Astrocyte (in vitro differentiated cells and primary cell): ENCODE results near the gene EPHB1. TPM values are rescaled to one million over a fixed set of nuclear protein-coding genes. Genes with fewer than 3 reads are reported as not detected.

Experiments used
- DNase-seq: peaks from one replicate; pipeline ENCODE4 v3.0.0-alpha.2; 2010; ENCODE audit warnings: low read depth
- FAIRE-seq: peaks from 2 replicates; lab custom pipeline; 2011; peaks lifted over from hg19 to GRCh38; lab: Jason Lieb, UNC
- H2AFZ ChIP-seq: 2 replicates; pipeline ENCODE4 v1.6.0; 2012; ENCODE audit warnings: low read depth, low read length, inconsistent platforms
- H3K27ac ChIP-seq: 2 replicates; pipeline ENCODE4 v1.5.1; 2011; ENCODE audit warnings: low read depth, low read length, inconsistent platforms
- H3K27me3 ChIP-seq: 2 replicates; pipeline ENCODE4 v1.6.0; 2011; ENCODE audit warnings: low read length, inconsistent platforms; ENCODE audit not compliant: insufficient read depth
- H3K36me3 ChIP-seq: 2 replicates; pipeline ENCODE4 v1.5.1; 2011; ENCODE audit warnings: low read length, inconsistent platforms; ENCODE audit not compliant: insufficient read depth
- H3K4me1 ChIP-seq: 2 replicates; pipeline ENCODE4 v1.5.1; 2011; ENCODE audit warnings: low read length, inconsistent platforms; ENCODE audit not compliant: insufficient read depth
- H3K4me2 ChIP-seq: 2 replicates; pipeline ENCODE4 v1.6.0; 2012; ENCODE audit warnings: low read length, inconsistent platforms
- H3K4me3 ChIP-seq: 2 replicates; pipeline ENCODE4 v1.5.1; 2011; ENCODE audit warnings: low read depth, mild to moderate bottlenecking, low read length, inconsistent platforms; ENCODE audit not compliant: insufficient read depth
- H3K79me2 ChIP-seq: 2 replicates; pipeline ENCODE4 v1.6.0; 2012; ENCODE audit warnings: mild to moderate bottlenecking, low read length, inconsistent platforms; ENCODE audit not compliant: insufficient read depth
- H3K9ac ChIP-seq: 2 replicates; pipeline ENCODE4 v1.6.0; 2012; ENCODE audit warnings: mild to moderate bottlenecking, low read length, inconsistent platforms
- H3K9me3 ChIP-seq: 2 replicates; pipeline ENCODE4 v1.5.1; 2012; ENCODE audit warnings: low read depth, mild to moderate bottlenecking, low read length, inconsistent platforms; ENCODE audit not compliant: insufficient read depth
- H4K20me1 ChIP-seq: 2 replicates; pipeline ENCODE4 v1.6.0; 2012; ENCODE audit warnings: low read length, inconsistent platforms; ENCODE audit not compliant: insufficient read depth
- H3K27ac Mint-ChIP-seq: one replicate; pipeline ENCODE4 v1.8.0; 2021; ENCODE audit warnings: mild to moderate bottlenecking, mixed read lengths; ENCODE audit not compliant: unreplicated experiment
- H3K27me3 Mint-ChIP-seq: one replicate; pipeline ENCODE4 v1.8.0; 2021; ENCODE audit warnings: low read depth, mixed read lengths; ENCODE audit not compliant: unreplicated experiment
- H3K36me3 Mint-ChIP-seq: one replicate; pipeline ENCODE4 v1.8.0; 2021; ENCODE audit warnings: low read depth, mixed read lengths; ENCODE audit not compliant: unreplicated experiment
- H3K4me1 Mint-ChIP-seq: one replicate; pipeline ENCODE4 v1.8.0; 2021; ENCODE audit warnings: low read depth, mixed read lengths; ENCODE audit not compliant: unreplicated experiment
- H3K4me3 Mint-ChIP-seq: one replicate; pipeline ENCODE4 v1.8.0; 2021; ENCODE audit warnings: mild to moderate bottlenecking, moderate library complexity, mixed read lengths; ENCODE audit not compliant: unreplicated experiment
- H3K9me3 Mint-ChIP-seq: one replicate; pipeline ENCODE4 v1.8.0; 2021; ENCODE audit warnings: mild to moderate bottlenecking, mixed read lengths; ENCODE audit not compliant: unreplicated experiment
- CTCF ChIP-seq: IDR thresholded peaks from 2 replicates; pipeline ENCODE4 v1.5.1; 2011; ENCODE audit warnings: low read depth, mild to moderate bottlenecking, inconsistent platforms, low read length, moderate library complexity; ENCODE audit not compliant: insufficient read depth
- EZH2 ChIP-seq: IDR thresholded peaks from 2 replicates; pipeline ENCODE4 v1.6.1; 2012; ENCODE audit warnings: mild to moderate bottlenecking, low read length, inconsistent platforms; ENCODE audit not compliant: insufficient read depth
- total RNA-seq: library from RNA; stranded (reverse); gene quantifications from 2 replicates; pipeline ENCODE4 v1.2.1, GENCODE V29; 2021

The EPHB1 gene
- total RNA-seq, 1 donor from 2014 or later = 4.1 TPM

- H3K4me3 Mint-ChIP-seq = no peak overlapping the region
- TF ChIP-seq CTCF (no peak), EZH2 (no peak)
- H3K36me3 ChIP-seq = no peaks in the 10 kb centered on the region
- H3K27ac ChIP-seq = no peak overlapping the region
- H3K36me3 Mint-ChIP-seq = no peaks in the 10 kb centered on the region
- no peak overlapping the region for H3K4me2 ChIP-seq
- no peak overlapping the region for H3K9ac ChIP-seq
- H3K79me2 ChIP-seq = no peaks in the 10 kb centered on the region
- H3K4me1 ChIP-seq = no peaks in the 10 kb centered on the region
- H3K9me3 ChIP-seq = no peaks in the 10 kb centered on the region
- H3K27ac Mint-ChIP-seq = no peak overlapping the region
- peaks cover 3% of the 10 kb centered on the region for H3K9me3 Mint-ChIP-seq
- FAIRE-seq (no peak), DNase-seq (no peak)
- H3K27me3 ChIP-seq = no peaks in the 10 kb centered on the region
- no peak overlapping the region for H2AFZ ChIP-seq
- no peaks in the 10 kb centered on the region for H4K20me1 ChIP-seq
- no peak overlapping the region for H3K4me3 ChIP-seq
- H3K27me3 Mint-ChIP-seq = peaks cover 10% of the 10 kb centered on the region
- H3K4me1 Mint-ChIP-seq = no peaks in the 10 kb centered on the region
These were observed 177.9 kb downstream of the EPHB1 start for GRCh38 chr3:134972836-134973455.

- DNase-seq = no peak
- no peaks in the 10 kb centered on the region for H3K4me1 ChIP-seq
- Mint-ChIP-seq H3K9me3 (peaks cover 3% of the 10 kb centered on the region), H3K36me3 (no peaks in the 10 kb centered on the region), H3K27ac (no peak overlapping the region), H3K4me1 (no peaks in the 10 kb centered on the region), H3K27me3 (peaks cover 10% of the 10 kb centered on the region), H3K4me3 (no peak overlapping the region)
- H3K9ac ChIP-seq = no peak overlapping the region
- H3K79me2 ChIP-seq = no peaks in the 10 kb centered on the region
- H3K9me3 ChIP-seq = no peaks in the 10 kb centered on the region
- no peaks in the 10 kb centered on the region for H3K27me3 ChIP-seq
- no peaks in the 10 kb centered on the region for H3K36me3 ChIP-seq
- FAIRE-seq = no peak
- H3K4me2 ChIP-seq = no peak overlapping the region
- H3K4me3 ChIP-seq = no peak overlapping the region
- H3K27ac ChIP-seq = no peak overlapping the region
- H4K20me1 ChIP-seq = no peaks in the 10 kb centered on the region
- TF ChIP-seq CTCF (no peak), EZH2 (no peak)
- no peak overlapping the region for H2AFZ ChIP-seq
These were observed 179.6 kb downstream of the EPHB1 start for GRCh38 chr3:134974624-134975023.

GRCh38 chr3:134976948-134977347, 181.9 kb downstream of the EPHB1 start:
- peaks cover 8% of the 10 kb centered on the region for H3K27me3 Mint-ChIP-seq
- FAIRE-seq (no peak), DNase-seq (no peak)
- no peak overlapping the region for H3K27ac Mint-ChIP-seq
- no peaks in the 10 kb centered on the region for H3K36me3 ChIP-seq
- no peaks in the 10 kb centered on the region for H4K20me1 ChIP-seq
- no peak overlapping the region for H3K9ac ChIP-seq
- no peaks in the 10 kb centered on the region for H3K4me1 ChIP-seq
- no peaks in the 10 kb centered on the region for H3K27me3 ChIP-seq
- H3K27ac ChIP-seq = no peak overlapping the region
- no peaks in the 10 kb centered on the region for H3K9me3 ChIP-seq
- no peak overlapping the region for H3K4me3 ChIP-seq
- H3K4me1 Mint-ChIP-seq = no peaks in the 10 kb centered on the region
- H3K79me2 ChIP-seq = no peaks in the 10 kb centered on the region
- no peak overlapping the region for H3K4me3 Mint-ChIP-seq
- peaks cover 3% of the 10 kb centered on the region for H3K9me3 Mint-ChIP-seq
- no peaks in the 10 kb centered on the region for H3K36me3 Mint-ChIP-seq
- H3K4me2 ChIP-seq = no peak overlapping the region
- H2AFZ ChIP-seq = no peak overlapping the region
- TF ChIP-seq EZH2 (no peak), CTCF (no peak)
